NCI-H146 treated with DMSO at 0.1 percent for 48 hours (cell line): ENCODE data around the gene USP20.
"Not testable (repeated sequence)": the region's sequence is repeated elsewhere in the genome, so short reads cannot be mapped to it uniquely, and the experiment has no call there.

Experiments used
- DNase-seq: peaks from one replicate; lab custom pipeline; 2025; ENCODE audit not compliant: unreplicated experiment; lab: John Stamatoyannopoulos, UW

Gene USP20

DNA sequence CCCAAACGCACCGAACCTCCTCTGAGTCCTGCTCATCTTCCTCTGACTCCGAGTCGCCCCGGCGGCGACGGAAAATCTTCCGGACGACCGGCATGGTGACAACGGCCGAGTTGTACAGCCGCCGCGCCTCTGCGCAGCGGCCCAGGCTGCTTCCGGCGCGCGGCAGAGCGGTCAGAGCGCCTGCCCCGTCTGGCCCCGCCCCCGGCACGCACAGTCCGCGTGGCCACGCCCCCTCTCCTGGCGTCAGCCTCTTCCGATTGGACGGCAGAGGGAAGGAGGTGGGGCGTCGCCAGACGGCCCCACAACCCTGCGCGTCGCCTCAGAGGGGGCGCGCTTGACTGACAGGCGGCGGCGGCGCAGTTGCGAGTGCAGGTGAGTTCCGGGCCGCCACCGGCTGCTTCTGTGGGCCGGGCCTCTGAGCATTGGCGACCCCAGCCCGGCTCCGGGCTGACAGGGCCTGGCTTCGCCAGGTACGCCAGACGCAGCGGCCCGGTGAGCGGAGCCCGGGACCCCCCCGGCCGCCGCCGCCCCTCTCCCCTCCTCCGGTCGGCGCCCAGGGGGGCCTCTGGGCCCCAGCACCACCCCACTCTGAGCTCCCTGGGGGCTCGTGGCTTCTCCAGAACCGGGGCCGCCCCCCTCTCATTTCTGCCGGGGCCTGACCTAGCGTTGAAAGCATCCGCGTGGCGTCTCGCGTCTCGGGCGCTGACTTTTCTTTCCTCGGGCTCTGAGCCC is at the start of gene USP20, which contains the start of gene C9orf78:
Gene USP20, plus strand, starts transcription at position 331 of the 732 bp plus-strand sequence. CDS start 17,098 bp downstream, outside the sequence.
Gene C9orf78, minus strand, starts transcription at position 148 of the 732 bp plus-strand sequence. Its CDS starts 54 bp downstream, at position 94.
- peak; percentile 84 for DNase-seq

DNA sequence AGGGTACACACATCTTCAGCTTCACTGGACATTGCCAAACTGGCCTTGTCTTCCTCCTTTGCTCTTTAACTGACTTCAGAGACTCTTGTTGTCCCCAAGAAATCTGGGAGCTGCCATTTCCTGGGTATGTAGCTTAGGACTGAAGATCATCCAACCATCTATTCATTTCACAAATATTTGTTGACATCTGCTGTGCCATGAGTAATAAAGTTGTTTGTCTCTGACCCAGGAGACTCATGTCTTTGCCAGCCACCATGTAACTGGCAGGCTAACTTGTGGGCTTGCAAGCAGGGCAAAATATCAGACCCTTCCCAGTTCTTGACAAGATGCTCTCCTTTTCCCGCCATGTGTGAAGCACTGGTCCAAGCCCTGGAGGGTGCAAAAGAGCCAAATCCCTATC is 49.4 kb upstream of the USP20 start:
- no peak for DNase-seq

GRCh38 chr9:129786481-129786880 is 48.8 kb upstream of the USP20 start:
- no peak for DNase-seq

GRCh38 chr9:129794549-129794948 is 40.7 kb upstream of the USP20 start:
- no peak for DNase-seq

- DNase-seq, result not testable (repeated sequence)
Observed at GRCh38 chr9:129796029-129796428, 39.2 kb upstream of the USP20 start.

- DNase-seq, result no peak
Observed at GRCh38 chr9:129798973-129799372, 36.3 kb upstream of the USP20 start.

- no peak for DNase-seq
Observed at GRCh38 chr9:129801504-129801903, 33.8 kb upstream of the USP20 start.

DNA sequence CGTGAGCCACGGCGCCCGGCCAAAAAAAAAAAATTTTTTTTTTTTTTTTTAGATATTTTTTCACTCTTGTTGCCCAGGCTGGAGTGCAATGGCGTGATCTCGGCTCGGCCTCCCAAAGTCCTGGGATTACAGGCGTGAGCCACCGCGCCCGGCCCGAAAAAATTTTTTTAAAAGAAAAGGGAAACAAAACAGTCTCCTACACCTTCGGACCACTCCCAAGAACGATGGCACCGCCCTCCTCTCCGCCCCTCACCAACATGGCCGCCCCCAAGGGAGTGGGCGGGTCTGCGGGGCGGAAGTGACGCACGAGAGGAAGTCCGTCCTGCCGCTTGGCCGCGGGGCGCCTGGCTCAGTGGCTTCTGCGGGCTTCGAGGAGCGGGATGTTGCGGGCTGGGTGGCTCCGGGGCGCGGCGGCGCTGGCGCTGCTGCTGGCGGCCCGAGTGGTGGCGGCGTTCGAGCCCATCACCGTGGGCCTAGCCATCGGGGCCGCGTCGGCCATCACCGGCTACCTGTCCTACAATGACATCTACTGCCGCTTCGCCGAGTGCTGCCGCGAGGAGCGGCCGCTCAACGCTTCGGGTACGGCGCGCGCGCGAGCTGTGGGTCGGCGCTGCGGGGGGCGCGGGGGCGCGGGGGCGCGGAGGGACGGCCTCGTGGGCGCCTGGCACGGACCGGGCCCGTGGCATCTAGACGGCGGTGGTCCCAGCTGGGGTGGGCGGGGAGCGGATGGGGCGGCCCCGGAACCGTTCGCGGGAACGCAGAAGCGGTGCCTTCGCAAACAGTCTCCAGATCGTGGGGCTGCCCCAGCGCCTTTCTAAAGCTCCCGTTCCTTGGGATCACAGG is 32.2 kb upstream of the USP20 start, which contains the start of gene TOR1B:
Gene TOR1B, plus strand, starts transcription at position 352 of the 843 bp plus-strand sequence. Its CDS starts 29 bp downstream, at position 381.
- peak; percentile 62 for DNase-seq

DNA sequence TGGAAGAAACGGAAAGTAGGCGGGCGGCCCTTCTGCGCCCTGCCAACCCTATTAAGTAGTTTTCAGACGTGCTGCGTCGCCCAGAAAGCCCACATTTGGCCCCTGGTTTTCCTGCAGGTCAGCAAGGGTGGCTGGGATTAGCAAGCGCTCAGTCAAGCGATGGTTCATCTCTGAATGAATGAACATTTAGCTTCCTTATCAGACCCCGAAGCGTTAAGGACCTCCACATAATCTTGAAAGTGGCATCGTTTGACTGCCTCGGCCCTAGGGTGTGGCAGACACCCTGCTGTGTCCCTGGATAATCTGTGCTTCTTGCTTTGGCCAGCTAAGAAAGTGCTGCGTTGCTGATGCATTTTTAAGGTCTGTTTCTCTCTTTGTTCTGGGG is 31.6 kb upstream of the USP20 start:
- no peak for DNase-seq

GRCh38 chr9:129806061-129806460 is 29.2 kb upstream of the USP20 start:
- DNase-seq, result no peak

DNA sequence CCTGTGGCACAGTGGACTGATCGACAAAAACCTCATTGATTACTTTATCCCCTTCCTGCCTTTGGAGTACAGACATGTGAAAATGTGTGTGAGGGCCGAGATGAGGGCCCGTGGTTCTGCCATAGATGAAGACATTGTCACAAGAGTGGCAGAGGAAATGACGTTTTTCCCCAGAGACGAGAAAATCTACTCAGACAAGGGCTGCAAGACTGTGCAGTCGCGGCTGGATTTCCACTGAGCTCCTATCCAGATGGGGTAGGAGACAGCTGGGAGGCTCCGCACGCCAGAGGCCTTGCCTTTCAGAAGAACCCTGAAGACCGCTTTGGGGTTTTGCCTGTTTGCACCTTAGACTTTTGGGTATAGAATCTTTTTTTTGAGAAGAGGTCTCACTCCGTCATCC is 25.9 kb upstream of the USP20 start:
- no peak for DNase-seq

GRCh38 chr9:129810116-129810515 is 25.1 kb upstream of the USP20 start:
- no peak for DNase-seq

DNA sequence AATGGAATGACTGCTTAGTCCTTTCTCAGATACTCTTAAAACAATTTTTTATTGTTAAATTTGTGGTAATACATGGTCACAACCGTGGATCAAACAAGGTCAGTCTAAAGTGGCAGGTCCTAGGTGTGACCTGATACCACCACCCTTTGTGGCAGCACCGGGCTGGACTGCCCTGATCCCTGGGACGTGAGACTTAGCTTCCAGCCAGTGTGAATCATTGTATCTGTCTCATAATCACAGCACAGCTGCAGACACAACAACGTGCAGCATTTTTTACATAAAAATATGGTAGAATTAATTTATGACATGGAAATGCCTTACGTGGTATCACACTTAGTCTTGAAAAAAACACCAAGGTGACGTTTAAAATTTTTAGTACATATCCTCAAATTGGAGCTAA is 24.5 kb upstream of the USP20 start:
- no peak for DNase-seq

DNA sequence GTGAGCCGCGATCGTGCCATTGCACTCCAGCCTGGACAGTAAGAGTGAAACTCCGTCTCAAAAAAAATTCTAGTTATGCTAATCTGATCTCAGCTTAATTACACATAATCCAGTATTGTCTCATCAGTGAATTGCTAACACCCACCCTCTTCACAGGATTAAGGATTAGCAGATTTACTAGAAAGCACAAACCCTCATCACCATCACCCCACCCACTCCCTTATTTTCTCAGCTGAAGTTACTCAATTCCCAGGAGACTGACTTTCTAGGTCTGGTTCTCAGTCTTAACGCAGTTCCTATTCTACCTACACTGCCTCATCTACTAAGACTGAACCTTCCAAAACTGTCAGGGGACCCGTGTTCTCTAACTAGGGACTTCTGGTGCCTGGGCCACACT is 23.3 kb upstream of the USP20 start:
- no peak for DNase-seq

DNA sequence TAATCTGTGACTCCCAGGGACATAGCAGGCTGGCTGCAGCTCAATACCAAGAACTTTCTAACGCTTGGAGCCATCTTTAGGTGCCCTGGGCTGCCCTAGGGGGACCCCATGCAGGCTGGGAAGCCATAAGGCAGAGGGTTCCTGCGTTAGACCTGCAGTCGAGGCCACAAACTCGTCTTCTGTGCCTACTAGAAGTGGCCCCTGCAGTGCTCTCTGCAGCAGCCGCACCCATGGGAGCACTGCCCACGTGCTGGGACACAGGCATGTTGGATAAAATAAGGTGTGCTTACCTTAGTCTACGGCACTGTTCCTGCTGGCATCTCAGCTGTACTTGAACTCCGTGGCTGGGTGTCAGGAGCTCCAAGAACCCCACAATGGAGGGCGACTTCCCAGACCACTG is 22.9 kb upstream of the USP20 start:
- DNase-seq, result no peak

DNA sequence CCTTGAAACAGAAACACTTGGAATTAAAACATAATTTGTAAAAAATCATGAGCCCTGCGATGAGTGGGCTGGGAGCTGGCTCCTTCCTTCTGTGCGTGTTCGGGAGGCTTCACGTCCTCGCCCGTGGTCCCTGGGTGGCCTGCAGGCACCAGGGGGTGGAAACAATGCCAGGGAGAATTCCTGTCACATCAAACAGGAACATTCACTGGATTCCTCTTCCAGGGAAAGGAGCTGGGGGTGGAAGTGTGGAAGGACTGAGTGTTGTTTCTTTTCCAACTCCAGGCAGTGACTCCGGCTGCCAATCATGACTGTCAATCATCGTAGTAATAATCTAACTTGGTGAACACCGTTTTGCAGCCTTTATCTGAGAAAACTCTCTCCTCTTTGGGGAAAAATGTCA is 21.6 kb upstream of the USP20 start:
- no peak for DNase-seq

- DNase-seq, result no peak
Observed at GRCh38 chr9:129814432-129815223, 20.6 kb upstream of the USP20 start.

- DNase-seq, result no peak
Observed at GRCh38 chr9:129815278-129815677, 20.0 kb upstream of the USP20 start.

GRCh38 chr9:129816501-129817435 is 18.5 kb upstream of the USP20 start:
- DNase-seq, result no peak

DNA sequence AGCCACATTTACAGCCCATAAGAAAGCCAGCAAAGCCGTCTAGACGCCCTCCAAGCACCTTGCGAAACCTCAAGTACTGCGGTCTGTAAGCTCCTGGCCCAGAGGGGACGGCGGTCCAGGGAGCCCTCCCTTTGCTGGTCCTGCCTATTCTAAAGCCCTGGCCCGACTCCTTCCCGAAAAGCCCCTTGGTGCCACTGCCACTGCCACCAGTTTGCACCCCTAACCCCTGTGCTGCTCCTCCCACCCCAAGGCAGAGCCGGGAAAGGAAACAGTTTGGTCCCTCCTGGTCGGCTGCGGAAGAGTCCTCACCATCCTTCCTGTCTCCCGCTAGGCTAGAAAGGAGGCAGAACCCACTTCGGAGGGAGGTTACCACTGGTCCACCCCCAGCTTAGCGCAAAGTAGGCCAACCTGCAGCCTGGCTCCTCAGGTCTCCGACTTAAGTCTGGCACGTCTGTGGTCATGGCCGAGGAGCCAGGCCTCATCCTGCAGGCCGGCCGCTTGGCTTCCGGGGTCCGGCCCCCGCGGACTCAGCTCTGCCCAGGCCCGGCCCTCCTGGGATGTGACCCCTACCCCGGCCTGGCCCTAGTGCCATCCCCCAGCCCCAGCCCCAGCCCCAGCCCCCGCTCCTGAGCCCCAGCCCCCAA is 12.2 kb upstream of the USP20 start:
- no peak for DNase-seq
